Measurements from ENCODE around the gene LIMS2.

The LIMS2 gene

GRCh38 chr2:127707890-127708648, 32.7 kb upstream of the LIMS2 start (continued):
- no peak for TF ChIP-seq ZNF837 (tag by site-specific recombination; IDR thresholded peaks at IDR 0.05)

- TF ChIP-seq REST (tag by site-specific recombination; IDR thresholded peaks at IDR 0.05), result no peak
- 0 out of 2 replicates have a peak, but pooled peaks have one; percentile 18 for TF ChIP-seq ZBTB8A (tag by site-specific recombination; IDR thresholded peaks at IDR 0.05)
- TF ChIP-seq ZNF660 (tag by site-specific recombination; IDR thresholded peaks at IDR 0.05), result no peak
- Histone ChIP-seq H3K9me3 (ENCODE audit: control insufficient read depth, insufficient read depth, low read depth, low read length) (no peaks in the 10 kb centered on the region), H3K4me3 (ENCODE audit: low read depth, low read length) (no peak overlapping the region), H3K27ac (ENCODE audit: extremely low read depth, low read depth, low read length) (no peak overlapping the region), H3K36me3 (ENCODE audit: control insufficient read depth in 2 of 2, insufficient read depth in 1 of 2, low read length in 2 of 2) (peaks cover 15 to 69% of the 10 kb centered on the region in 2 experiments), H3K4me1 (ENCODE audit: control insufficient read depth, insufficient read depth, low read length) (no peaks in the 10 kb centered on the region)
- ChIA-PET CTCF (interaction anchor here (1.4 kb wide), 1 partner anchor 12 kb away, joined by 4 read pairs; no protein-coding TSS in a partner anchor), POLR2A (interaction anchor here (0.6 kb wide), 1 partner anchor 55 kb away, joined by 6 read pairs; no protein-coding TSS in a partner anchor)
Measured at GRCh38 chr2:127706215-127706990, 31.1 kb upstream of the LIMS2 start.

- Histone ChIP-seq H3K27ac (ENCODE audit: extremely low read depth, low read depth, low read length) (no peak overlapping the region), H3K4me1 (ENCODE audit: control insufficient read depth, insufficient read depth, low read length) (no peaks in the 10 kb centered on the region; the same call in 1 of the 2 replicates), H3K36me3 (ENCODE audit: control insufficient read depth in 2 of 2, insufficient read depth in 1 of 2, low read length in 2 of 2) (peaks cover 15 to 64% of the 10 kb centered on the region in 2 experiments), H3K9me3 (ENCODE audit: control insufficient read depth, insufficient read depth, low read depth, low read length) (no peaks in the 10 kb centered on the region), H3K4me3 (ENCODE audit: low read depth, low read length) (no peak overlapping the region)
- POLR2A ChIA-PET, result interaction anchor here (1.1 kb wide), 1 partner anchor 179 kb away, joined by 3 read pairs; no protein-coding TSS in a partner anchor
- CTCF ChIA-PET, result interaction anchor here (0.7 to 1.4 kb wide), 2 partner anchors 13 to 114 kb away, joined by 4 to 7 read pairs; no protein-coding TSS in a partner anchor
- TF ChIP-seq ZNF292 (tag by site-specific recombination; IDR thresholded peaks at IDR 0.05; ENCODE audit: borderline replicate concordance, low read depth), result no peak
- no peak for TF ChIP-seq ZNF585B (tag by site-specific recombination; IDR thresholded peaks at IDR 0.05)
- no peak for TF ChIP-seq ZSCAN30 (tag by site-specific recombination; IDR thresholded peaks at IDR 0.05)
- no peak for TF ChIP-seq AEBP2 (tag by site-specific recombination; IDR thresholded peaks at IDR 0.05; ENCODE audit: borderline replicate concordance)
- TF ChIP-seq ZNF521 (tag by site-specific recombination; IDR thresholded peaks at IDR 0.05), result no peak
- TF ChIP-seq ZNF350 (tag by site-specific recombination; IDR thresholded peaks at IDR 0.05), result no peak
- TF ChIP-seq ZNF701 (tag by site-specific recombination; IDR thresholded peaks at IDR 0.05), result no peak
- no peak for TF ChIP-seq ZNF645 (tag by site-specific recombination; IDR thresholded peaks at IDR 0.05)
- no peak for TF ChIP-seq ZNF677 (tag by site-specific recombination; IDR thresholded peaks at IDR 0.05)
- no peak for TF ChIP-seq ZNF513 (tag by site-specific recombination; IDR thresholded peaks at IDR 0.05)
Measured at GRCh38 chr2:127705391-127706065, 30.2 kb upstream of the LIMS2 start.

Measured in HEK293 (cell line).